Mucosa of rectum (tissue), 2 donors: ENCODE data around the gene QRSL1.
A peak's percentile ranks its signal among the peaks of the same experiment; 100 is the strongest.
"Not testable (repeated sequence)": the region's sequence is repeated elsewhere in the genome, so short reads cannot be mapped to it uniquely, and the experiment has no call there.

Experiments
- H3K27ac ChIP-seq, 2 donors: one replicate each; pipeline ENCODE4 v1.7.0; 2013; ENCODE audit warnings: inconsistent platforms in 2 of 2, low read depth in 2 of 2, low read length in 2 of 2
- H3K27me3 ChIP-seq, 2 donors: one replicate each; pipeline ENCODE4 v1.7.0; 2013; ENCODE audit warnings: low read length in 2 of 2; ENCODE audit not compliant: control insufficient read depth in 2 of 2, insufficient read depth in 2 of 2
- H3K36me3 ChIP-seq, 2 donors: one replicate each; pipeline ENCODE4 v1.7.0; 2013; ENCODE audit warnings: low read length in 2 of 2; ENCODE audit not compliant: control insufficient read depth in 2 of 2, insufficient read depth in 2 of 2
- H3K4me1 ChIP-seq, 2 donors: one replicate each; pipeline ENCODE4 v1.7.0; 2013; ENCODE audit warnings: low read length in 2 of 2, mild to moderate bottlenecking in 1 of 2; ENCODE audit not compliant: control insufficient read depth in 2 of 2, insufficient read depth in 2 of 2
- H3K4me3 ChIP-seq, 2 donors: one replicate each; pipeline ENCODE4 v1.7.0; 2013; ENCODE audit warnings: low read length in 2 of 2
- H3K9ac ChIP-seq, 2 donors: one replicate each; pipeline ENCODE4 v1.7.0; 2013; ENCODE audit warnings: low read length in 2 of 2, low read depth in 1 of 2, mild to moderate bottlenecking in 1 of 2
- H3K9me3 ChIP-seq, 2 donors: one replicate each; pipeline ENCODE4 v1.7.0; 2013; ENCODE audit warnings: low read length in 2 of 2; ENCODE audit not compliant: control insufficient read depth in 2 of 2
- donor health status: healthy.
- donor health status: Normal muscosa, but diverticular disease.

Gene QRSL1

GRCh38 chr6:106623039-106623438, 6.3 kb upstream of the QRSL1 start:
- Histone ChIP-seq H3K9ac (no peak overlapping the region), H3K9me3 (no peaks in the 10 kb centered on the region), H3K27ac (no peak overlapping the region), H3K36me3 (peaks cover 4 to 5% of the 10 kb centered on the region in 2 donors), H3K27me3 (no peaks in the 10 kb centered on the region), H3K4me3 (no peak overlapping the region), H3K4me1 (no peaks in the 10 kb centered on the region)

GRCh38 chr6:106626485-106626884, 2.9 kb upstream of the QRSL1 start:
- Histone ChIP-seq H3K9ac (no peak overlapping the region), H3K27ac (no peak overlapping the region), H3K4me1 (peaks cover 5 to 13% of the 10 kb centered on the region in 2 donors), H3K4me3 (no peak overlapping the region), H3K9me3 (no peaks in the 10 kb centered on the region), H3K27me3 (no peaks in the 10 kb centered on the region), H3K36me3 (peaks cover 4 to 5% of the 10 kb centered on the region in 2 donors)

- H3K9me3 ChIP-seq, H3K36me3 ChIP-seq, H3K27me3 ChIP-seq, H3K9ac ChIP-seq: not testable (repeated sequence)
- Histone ChIP-seq H3K4me1 (peaks cover 5 to 13% of the 10 kb centered on the region in 2 donors), H3K4me3 (peak overlapping the region in 1 of 2 donors; percentile 100), H3K27ac (peak overlapping the region in 1 of 2 donors; percentile 83)
Measured at GRCh38 chr6:106627760-106628159, 1.6 kb upstream of the QRSL1 start.

DNA sequence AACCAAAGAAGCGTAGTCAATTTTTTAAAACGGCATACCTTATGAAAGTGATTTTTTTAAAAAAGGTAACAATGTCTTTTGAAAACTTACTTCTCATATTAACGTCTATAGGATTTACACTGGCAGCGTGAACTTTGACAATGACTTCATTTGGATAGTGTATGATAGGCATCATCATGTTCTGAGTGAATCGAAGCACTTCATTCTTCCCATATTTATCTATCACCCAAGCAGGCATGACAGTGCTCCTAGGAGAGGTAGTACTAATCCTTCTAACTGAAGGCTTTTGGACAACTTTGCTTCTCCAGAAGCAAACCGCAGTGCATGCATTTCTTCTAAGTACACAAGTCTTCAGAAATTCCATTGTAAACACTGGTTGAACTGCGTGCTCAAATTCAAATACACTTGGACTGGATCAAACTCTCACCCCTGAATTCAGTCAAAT, 698 bp upstream of the QRSL1 start:
- Histone ChIP-seq H3K4me1 (peaks cover 5 to 13% of the 10 kb centered on the region in 2 donors), H3K9ac (peak overlapping the region; percentile 66 to 91), H3K27ac (peak overlapping the region; percentile 79 to 83), H3K4me3 (peak overlapping the region; percentile 98 to 100), H3K27me3 (no peaks in the 10 kb centered on the region), H3K9me3 (no peaks in the 10 kb centered on the region), H3K36me3 (no peaks in the 10 kb centered on the region)

- Histone ChIP-seq H3K27ac (peak overlapping the region; percentile 79 to 83), H3K9ac (peak overlapping the region; percentile 91 to 92), H3K27me3 (no peaks in the 10 kb centered on the region)
Measured at GRCh38 chr6:106629859-106630163, 433 bp downstream of the QRSL1 start.

DNA sequence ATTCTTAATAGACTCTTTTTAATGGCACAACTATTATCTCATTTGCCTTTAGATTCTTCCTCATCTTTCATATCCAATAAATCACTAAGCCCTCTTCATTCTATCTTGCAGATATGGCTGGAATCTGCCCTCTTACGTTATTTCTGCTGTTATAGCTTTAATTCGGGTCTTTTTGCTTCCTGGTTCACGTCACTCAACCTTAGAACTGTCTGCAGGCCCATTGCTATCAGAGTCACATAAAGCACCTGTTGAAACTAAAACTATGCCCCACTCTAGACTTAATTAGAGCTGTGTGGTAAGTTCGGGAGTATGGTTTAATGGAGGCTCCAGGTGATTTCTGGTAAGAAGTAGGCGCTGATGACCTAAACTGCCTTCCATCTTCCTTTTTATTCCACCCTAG, 988 bp downstream of the QRSL1 start:
- no peaks in the 10 kb centered on the region for H3K36me3 ChIP-seq
- H3K27ac ChIP-seq: peak overlapping the region in 1 of 2 donors; percentile 79
- H3K4me1 ChIP-seq: peaks cover 5 to 13% of the 10 kb centered on the region in 2 donors
- H3K4me3 ChIP-seq: peak overlapping the region; percentile 98 to 100
- no peaks in the 10 kb centered on the region for H3K27me3 ChIP-seq
- no peaks in the 10 kb centered on the region for H3K9me3 ChIP-seq
- peak overlapping the region; percentile 91 to 92 for H3K9ac ChIP-seq

More at GRCh38 chr6:106629859-106630163, 433 bp downstream of the QRSL1 start:
- Histone ChIP-seq H3K9me3 (no peaks in the 10 kb centered on the region), H3K36me3 (no peaks in the 10 kb centered on the region), H3K4me1 (peaks cover 5 to 13% of the 10 kb centered on the region in 2 donors), H3K4me3 (peak overlapping the region; percentile 98 to 100)

GRCh38 chr6:106631346-106631745, 2.0 kb downstream of the QRSL1 start:
- Histone ChIP-seq H3K9ac (no peak overlapping the region), H3K36me3 (no peaks in the 10 kb centered on the region), H3K9me3 (no peaks in the 10 kb centered on the region), H3K27me3 (no peaks in the 10 kb centered on the region), H3K27ac (no peak overlapping the region), H3K4me1 (peaks cover 5 to 13% of the 10 kb centered on the region in 2 donors), H3K4me3 (no peak overlapping the region)

DNA sequence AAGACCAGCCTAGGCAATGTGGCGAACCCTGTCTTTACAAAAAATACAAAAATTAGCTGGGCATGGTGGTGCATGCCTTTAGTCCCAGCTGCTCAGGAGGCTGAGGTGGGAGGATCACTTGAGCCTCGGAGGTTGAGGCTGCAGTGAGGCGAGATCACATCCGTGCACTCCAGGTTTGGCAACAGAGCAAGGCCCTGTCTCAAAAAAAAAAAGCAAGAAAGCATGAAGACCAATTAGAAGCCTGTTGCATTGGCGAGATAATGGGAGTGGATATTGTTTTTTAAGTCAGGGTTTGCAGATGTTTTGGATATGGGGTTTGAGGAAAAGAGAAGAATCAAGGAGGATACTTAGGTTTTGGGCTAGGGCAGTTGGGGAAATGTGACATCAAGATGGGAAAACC, 5.2 kb downstream of the QRSL1 start:
- Histone ChIP-seq H3K36me3 (no peaks in the 10 kb centered on the region), H3K4me1 (peaks cover 6 to 9% of the 10 kb centered on the region in 2 donors), H3K4me3 (no peak overlapping the region), H3K27me3 (no peaks in the 10 kb centered on the region), H3K9me3 (no peaks in the 10 kb centered on the region), H3K9ac (no peak overlapping the region), H3K27ac (no peak overlapping the region)

DNA sequence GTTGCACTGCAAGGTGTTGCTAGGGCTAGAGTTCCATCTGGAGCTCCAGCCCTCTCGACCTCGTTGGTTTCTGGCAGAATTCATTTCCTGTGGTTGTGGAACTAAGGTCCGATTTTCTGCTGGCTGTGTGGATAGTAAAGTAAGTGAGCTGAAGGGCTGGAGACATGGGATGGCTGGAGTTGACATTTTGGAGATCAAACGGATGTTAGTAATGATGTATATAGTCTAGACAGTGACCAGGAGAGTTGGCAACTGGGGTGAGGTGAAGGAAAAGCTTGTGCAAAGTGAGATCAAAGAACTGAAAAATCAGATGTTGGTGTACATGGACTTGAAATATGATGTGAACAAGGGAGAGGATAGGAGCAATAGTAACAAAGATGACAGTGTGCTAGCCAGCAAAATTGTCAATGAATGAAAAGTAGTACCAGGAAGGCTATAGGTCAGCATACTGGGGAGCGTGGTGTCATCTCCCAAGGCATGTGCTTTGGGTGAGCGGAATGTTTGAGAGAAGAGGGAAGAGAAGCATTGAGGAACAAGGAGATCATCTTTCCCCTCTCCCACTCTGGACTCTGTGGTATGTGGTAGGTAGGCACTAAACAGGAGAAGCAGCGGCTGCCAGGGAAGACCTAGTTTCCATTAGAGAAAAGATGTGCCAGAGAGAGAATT, 7.8 kb downstream of the QRSL1 start:
- no peaks in the 10 kb centered on the region for H3K27me3 ChIP-seq
- H3K4me3 ChIP-seq: no peak overlapping the region
- H3K9ac ChIP-seq: no peak overlapping the region
- no peaks in the 10 kb centered on the region for H3K9me3 ChIP-seq
- peaks cover 10 to 16% of the 10 kb centered on the region in 2 donors for H3K36me3 ChIP-seq
- H3K4me1 ChIP-seq: peaks cover 0 to 6% of the 10 kb centered on the region in 2 donors
- peak overlapping the region in 1 of 2 donors; percentile 28 for H3K27ac ChIP-seq

DNA sequence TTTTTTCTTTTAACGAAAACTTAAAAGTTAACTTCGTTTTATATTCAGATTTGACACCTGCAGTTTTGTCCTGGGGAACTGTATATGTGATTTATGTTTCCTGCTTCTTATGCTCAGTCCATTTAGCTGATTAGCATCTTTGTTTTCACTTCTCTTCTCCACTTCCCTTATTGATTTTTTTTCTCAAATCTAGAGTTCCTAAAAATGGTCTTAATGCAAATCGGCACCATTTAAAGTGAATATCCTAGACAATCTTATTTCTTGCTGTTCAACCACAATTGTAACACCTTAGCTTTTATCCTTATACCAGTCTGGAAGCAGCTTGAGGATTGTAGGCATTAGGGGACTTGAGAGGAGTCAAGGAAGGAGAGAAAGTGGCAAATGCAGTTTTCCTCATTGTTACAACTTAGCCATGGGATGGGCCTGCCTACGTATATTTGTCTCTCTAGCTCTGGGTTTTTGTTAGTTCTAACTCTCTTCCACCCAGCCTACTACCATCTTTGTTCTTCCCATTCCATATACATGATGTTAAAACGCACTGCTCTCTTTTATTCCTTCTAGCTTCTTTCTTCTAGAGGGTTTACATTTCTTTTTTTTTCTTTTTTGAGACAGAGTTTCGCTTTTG, 8.5 kb downstream of the QRSL1 start:
- Histone ChIP-seq H3K27ac (peak overlapping the region in 1 of 2 donors; percentile 28), H3K9me3 (no peaks in the 10 kb centered on the region), H3K9ac (no peak overlapping the region), H3K36me3 (peaks cover 16 to 22% of the 10 kb centered on the region in 2 donors), H3K27me3 (no peaks in the 10 kb centered on the region), H3K4me3 (no peak overlapping the region), H3K4me1 (peaks cover 0 to 6% of the 10 kb centered on the region in 2 donors)
